CD4-positive, alpha-beta T cell treated with Interleukin-6 for 4 hours (primary cell): ENCODE data around the gene PIK3R6.
A peak's percentile ranks its signal among the peaks of the same experiment; 100 is the strongest.

ENCODE experiments used
- DNase-seq: peaks from one replicate; pipeline ENCODE4 v3.0.0-alpha.2; 2020; ENCODE audit warnings: mixed read lengths

Gene PIK3R6

GRCh38 chr17:8849311-8850041 is 18.0 kb downstream of the PIK3R6 start:
- DNase-seq = no peak

- no peak for DNase-seq
These were observed 19.6 kb downstream of the PIK3R6 start for GRCh38 chr17:8847891-8848290.

- no peak for DNase-seq
These were observed 20.7 kb downstream of the PIK3R6 start for GRCh38 chr17:8846768-8847211.

GRCh38 chr17:8844229-8845218 is 22.9 kb downstream of the PIK3R6 start:
- no peak for DNase-seq

GRCh38 chr17:8843344-8843743 is 24.1 kb downstream of the PIK3R6 start:
- DNase-seq = no peak

- DNase-seq = no peak
These were observed 25.6 kb downstream of the PIK3R6 start for GRCh38 chr17:8841844-8842243.

GRCh38 chr17:8839410-8839935 is 28.0 kb downstream of the PIK3R6 start:
- no peak for DNase-seq

GRCh38 chr17:8838551-8839095 is 28.9 kb downstream of the PIK3R6 start:
- DNase-seq = no peak

- no peak for DNase-seq
These were observed 29.9 kb downstream of the PIK3R6 start for GRCh38 chr17:8837563-8838075.

- DNase-seq = no peak
These were observed 30.5 kb downstream of the PIK3R6 start for GRCh38 chr17:8836821-8837562.

GRCh38 chr17:8835631-8836364 is 31.7 kb downstream of the PIK3R6 start:
- DNase-seq = no peak

GRCh38 chr17:8835106-8835505 is 32.4 kb downstream of the PIK3R6 start:
- DNase-seq = no peak

GRCh38 chr17:8832711-8833352 is 34.6 kb downstream of the PIK3R6 start:
- DNase-seq = peak; percentile 35

GRCh38 chr17:8831234-8831849 is 36.1 kb downstream of the PIK3R6 start:
- DNase-seq = no peak

- DNase-seq = no peak
These were observed 37.3 kb downstream of the PIK3R6 start for GRCh38 chr17:8830141-8830540.

- no peak for DNase-seq
These were observed 38.2 kb downstream of the PIK3R6 start for GRCh38 chr17:8829036-8829941.

GRCh38 chr17:8828517-8828875 is 39.0 kb downstream of the PIK3R6 start:
- no peak for DNase-seq

- no peak for DNase-seq
These were observed 40.6 kb downstream of the PIK3R6 start for GRCh38 chr17:8826808-8827435.

GRCh38 chr17:8825802-8826201 is 41.7 kb downstream of the PIK3R6 start:
- no peak for DNase-seq
